GM18517 (cell line): Measurements from ENCODE around the gene CFAP119.

ENCODE experiments used
- ATAC-seq: cut with Tn5 transposase; IDR thresholded peaks from one replicate; pipeline ENCODE4 v1.9.1; 2021; ENCODE audit warnings: mild to moderate bottlenecking, moderate library complexity; ENCODE audit not compliant: unreplicated experiment

The CFAP119 gene

GRCh38 chr16:30741461-30741914 is 20.4 kb downstream of the CFAP119 start:
- ATAC-seq = no peak

- no peak for ATAC-seq
Measured at GRCh38 chr16:30740364-30741251, 21.3 kb downstream of the CFAP119 start.

GRCh38 chr16:30738984-30739951 is 22.6 kb downstream of the CFAP119 start:
- no peak for ATAC-seq

- no peak for ATAC-seq
Measured at GRCh38 chr16:30737794-30738648, 23.8 kb downstream of the CFAP119 start.

GRCh38 chr16:30736995-30737793 is 24.7 kb downstream of the CFAP119 start:
- no peak for ATAC-seq

GRCh38 chr16:30731411-30731810 is 30.5 kb downstream of the CFAP119 start:
- no peak for ATAC-seq

- ATAC-seq = no peak
Measured at GRCh38 chr16:30728899-30729672, 32.8 kb downstream of the CFAP119 start.

GRCh38 chr16:30728321-30728720 is 33.5 kb downstream of the CFAP119 start:
- no peak for ATAC-seq

GRCh38 chr16:30725418-30725792 is 36.5 kb downstream of the CFAP119 start:
- no peak for ATAC-seq

- ATAC-seq = no peak
Measured at GRCh38 chr16:30724641-30725417, 37.0 kb downstream of the CFAP119 start.

- ATAC-seq = no peak
Measured at GRCh38 chr16:30723725-30724355, 38.0 kb downstream of the CFAP119 start.

GRCh38 chr16:30722916-30723315 is 38.9 kb downstream of the CFAP119 start:
- no peak for ATAC-seq

- no peak for ATAC-seq
Measured at GRCh38 chr16:30722443-30722842, 39.4 kb downstream of the CFAP119 start.

- ATAC-seq = no peak
Measured at GRCh38 chr16:30721606-30722005, 40.3 kb downstream of the CFAP119 start.

GRCh38 chr16:30721167-30721566 is 40.7 kb downstream of the CFAP119 start:
- ATAC-seq = no peak

- ATAC-seq = no peak
Measured at GRCh38 chr16:30720694-30721093, 41.2 kb downstream of the CFAP119 start.

- no peak for ATAC-seq
Measured at GRCh38 chr16:30720086-30720485, 41.8 kb downstream of the CFAP119 start.
